H1 (cell line): ENCODE measurements around the gene DIP2B. TPM values are rescaled to one million over a fixed set of nuclear protein-coding genes. Genes with fewer than 3 reads are reported as not detected.

Source experiments
- BCL11A ChIP-seq, 2 experiments: IDR thresholded peaks; one replicate each; pipeline ENCODE4 v1.6.1; 2011; ENCODE audit warnings: low read depth in 2 of 2, low read length in 2 of 2, mild to moderate bottlenecking in 2 of 2
- CHD7 ChIP-seq: fragments of 300-600 bp; sonication (generic); IDR thresholded peaks from 2 replicates; pipeline ENCODE4 v1.7.1; 2012; ENCODE audit warnings: low read length, moderate library complexity, mild to moderate bottlenecking, inconsistent platforms; ENCODE audit not compliant: insufficient replicate concordance
- GABPA ChIP-seq: IDR thresholded peaks from 2 replicates; pipeline ENCODE4 v1.6.1; 2011; ENCODE audit warnings: mild to moderate bottlenecking, low read length, moderate library complexity, borderline replicate concordance; ENCODE audit not compliant: insufficient read depth
- JUN ChIP-seq: IDR thresholded peaks from 2 replicates; pipeline ENCODE4 v1.6.1; 2011; ENCODE audit warnings: low read depth, mild to moderate bottlenecking, improper control_type of control experiment, low read length
- KDM1A ChIP-seq: fragments of 200-600, 300-600 bp; sonication (generic); IDR thresholded peaks from 2 replicates; pipeline ENCODE4 v1.7.1; 2016; ENCODE audit warnings: mild to moderate bottlenecking, low read length, borderline replicate concordance
- POU5F1 ChIP-seq: IDR thresholded peaks from 2 replicates; pipeline ENCODE4 v1.6.1; 2011; ENCODE audit warnings: low read depth, mild to moderate bottlenecking, low read length, moderate library complexity
- SIX5 ChIP-seq: IDR thresholded peaks from 2 replicates; pipeline ENCODE4 v1.6.1; 2011; ENCODE audit warnings: mild to moderate bottlenecking, low read depth, low read length
- TAF1 ChIP-seq: IDR thresholded peaks from 2 replicates; pipeline ENCODE4 v1.6.1; 2011; ENCODE audit warnings: mild to moderate bottlenecking, low read depth, low read length
- ZNF274 ChIP-seq: IDR thresholded peaks from 2 replicates; pipeline ENCODE4 v1.7.0; 2012; ENCODE audit warnings: low read length, borderline replicate concordance; ENCODE audit errors: extremely low read depth
- polyA plus RNA-seq, 7 experiments: library from polyadenylated mRNA; depleted of rRNA in 3 of 7; stranded (reverse) in 5 of 7; unstranded in 2 of 7; fragments of >200 nt in 5 of 7; fragments of 200-250 nt in 2 of 7; gene quantifications; 1 replicate in 5 of 7; 2 replicates in 1 of 7; 4 replicates in 1 of 7; pipeline versions ENCODE4 v1.2.1 to v1.2.3, GENCODE V29; 2011 to 2013; ENCODE audit warnings: missing spikeins in 2 of 7, mixed read lengths in 2 of 7
- total RNA-seq: library from RNA; stranded (reverse); fragmentation: NEBNext Ultra II Directional; extraction: Animal tissue kit (Norgen Biotek cat#: 25700); gene quantifications from 2 replicates; pipeline ENCODE4 v1.2.1, GENCODE V29; 2021

DIP2B gene
- total and polyA plus RNA-seq, 2 of the 8 experiments (the other 6 are each of a cell fraction or from before 2014, with no cell fraction given) = 11.1 to 29.6 TPM

- TF ChIP-seq CHD7 (no peak), SIX5 (no peak), TAF1 (no peak), JUN (no peak), ZNF274 (no peak), BCL11A (IDR thresholded peaks at IDR 0.05; ENCODE audit: low read depth in 2 of 2, low read length in 2 of 2) (no peak), GABPA (no peak), POU5F1 (no peak), KDM1A (no peak)
- TF ChIP-seq, all 59 proteins: peak for 0
These were observed 223.6 kb downstream of the DIP2B start (continued) for GRCh38 chr12:50728417-50728816.
